ENCODE data around the gene SELENOH.

The SELENOH gene

GRCh38 chr11:57744357-57744756 lies 3.1 kb downstream of the SELENOH start:
- DNase-seq (ENCODE audit: low read depth, low spot score), result no peak
- H3K27ac ChIP-seq, result no peak overlapping the region

DNA sequence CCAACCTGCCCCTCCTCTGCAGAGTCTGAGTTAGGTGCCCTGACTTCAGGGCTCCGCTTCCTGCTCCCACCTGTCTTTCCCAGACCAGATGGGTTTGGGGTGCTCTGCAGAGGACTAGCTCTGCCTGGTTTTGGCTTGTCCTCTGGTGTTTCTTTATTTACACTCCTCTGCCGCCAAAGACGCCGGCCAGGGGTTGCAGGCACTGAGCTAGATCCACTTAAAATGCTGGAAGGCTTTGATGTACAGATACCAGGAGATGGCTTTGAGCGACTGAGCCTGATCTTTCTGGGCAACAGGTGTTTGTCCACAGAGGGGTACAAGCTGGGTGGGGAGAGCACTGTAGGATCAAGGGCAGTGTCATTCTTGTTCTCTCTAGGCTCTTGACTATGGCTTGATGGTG lies 3.9 kb downstream of the SELENOH start:
- no peak for DNase-seq (ENCODE audit: low read depth, low spot score)
- no peak overlapping the region for H3K27ac ChIP-seq

- H3K27ac ChIP-seq, result no peak overlapping the region
- DNase-seq (ENCODE audit: low read depth, low spot score), result no peak
Observed at GRCh38 chr11:57746920-57747319, 5.6 kb downstream of the SELENOH start.

DNA sequence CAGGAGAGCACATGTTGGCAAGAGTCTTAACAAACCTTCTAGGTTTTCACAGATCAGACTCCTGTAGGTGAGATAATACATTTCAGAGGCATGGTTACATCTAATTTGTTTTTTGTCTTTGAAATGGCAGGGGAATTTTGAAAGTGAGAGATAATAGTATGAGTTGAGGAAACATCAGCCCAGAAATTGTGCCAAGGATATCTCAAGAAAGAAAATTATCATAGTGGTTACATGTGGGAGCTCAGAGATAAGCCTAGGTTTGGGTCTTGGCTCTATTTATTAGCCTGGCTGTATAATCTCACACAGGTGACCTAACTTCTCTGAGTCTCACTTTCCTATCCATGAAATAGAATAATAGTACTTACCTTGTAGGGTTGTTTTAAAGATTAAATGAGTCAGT lies 9.9 kb downstream of the SELENOH start:
- DNase-seq (ENCODE audit: low read depth, low spot score), result no peak
- no peak overlapping the region for H3K27ac ChIP-seq

GRCh38 chr11:57751676-57752253 lies 10.5 kb downstream of the SELENOH start, which contains the start of gene BTBD18:
Gene BTBD18, minus strand, starts transcription at chr11:57751819. Its CDS starts 631 bp downstream, at chr11:57751188.
- DNase-seq (ENCODE audit: low read depth, low spot score), result no peak
- no peak within 1 kb of the TSS for H3K27ac ChIP-seq

GRCh38 chr11:57752954-57753353 lies 11.7 kb downstream of the SELENOH start:
- no peak overlapping the region for H3K27ac ChIP-seq
- DNase-seq (ENCODE audit: low read depth, low spot score), result no peak

GRCh38 chr11:57758174-57758573 lies 16.9 kb downstream of the SELENOH start:
- no peak overlapping the region for H3K27ac ChIP-seq
- DNase-seq (ENCODE audit: low read depth, low spot score), result no peak

GRCh38 chr11:57761301-57762234 lies 20.3 kb downstream of the SELENOH start, which contains the start of gene CTNND1:
Gene CTNND1, plus strand, starts transcription at chr11:57761802. Its CDS starts 29,677 bp downstream, at chr11:57791479.
- peak within 1 kb of the TSS; percentile 93 for H3K27ac ChIP-seq
- DNase-seq (ENCODE audit: low read depth, low spot score), result peak; percentile 91

DNA sequence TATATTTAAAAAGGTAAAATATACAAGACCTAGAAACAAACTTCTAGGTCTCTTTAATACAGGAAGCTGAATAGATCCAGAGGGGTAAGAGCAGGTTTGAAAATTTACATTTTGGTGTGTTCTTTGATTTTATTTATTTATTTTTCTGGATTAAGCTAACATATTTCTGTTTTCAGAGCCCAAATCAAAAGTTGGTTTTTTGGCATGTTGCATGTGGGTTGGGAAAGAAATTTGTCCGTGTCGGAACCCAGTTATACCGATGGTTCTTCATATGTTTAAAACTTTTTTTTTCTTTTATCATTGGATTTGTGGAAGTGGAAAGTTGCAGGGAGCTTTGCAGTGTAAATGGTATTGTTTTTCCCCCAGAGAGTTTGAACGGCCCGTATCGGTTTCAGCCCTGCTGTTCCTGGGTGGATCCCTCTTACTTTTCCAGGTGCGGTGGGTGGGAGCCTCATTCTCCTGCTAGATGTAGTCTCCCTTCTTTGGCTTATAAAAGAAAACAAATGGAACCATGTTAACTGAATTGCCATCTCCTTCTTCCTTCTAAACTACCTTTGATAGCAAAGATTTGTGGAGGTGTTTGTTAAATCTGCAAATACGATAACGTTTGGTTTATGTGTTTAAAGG lies 21.1 kb downstream of the SELENOH start:
- H3K27ac ChIP-seq, result peak overlapping the region; percentile 93
- no peak for DNase-seq (ENCODE audit: low read depth, low spot score)

DNA sequence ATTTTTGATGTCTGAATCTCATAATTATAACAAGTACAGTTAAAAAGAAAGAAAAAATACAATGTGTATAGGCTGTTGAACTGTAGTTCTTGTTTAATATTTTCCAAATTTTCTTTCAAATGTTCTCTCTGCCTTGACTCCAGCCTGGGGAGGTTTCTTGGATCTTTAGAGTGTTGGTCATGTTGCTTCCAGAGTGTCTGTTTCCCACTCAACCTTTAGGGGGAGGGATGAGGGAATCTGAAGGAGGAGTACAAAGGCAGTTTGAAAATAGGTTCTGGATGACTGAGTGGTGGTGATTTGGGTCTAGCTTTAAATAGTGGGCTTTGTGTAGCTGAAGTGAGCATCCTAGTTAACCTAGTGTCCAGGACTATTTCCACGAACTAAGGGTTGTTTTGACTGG lies 22.3 kb downstream of the SELENOH start:
- no peak for DNase-seq (ENCODE audit: low read depth, low spot score)
- peak overlapping the region; percentile 93 for H3K27ac ChIP-seq

DNA sequence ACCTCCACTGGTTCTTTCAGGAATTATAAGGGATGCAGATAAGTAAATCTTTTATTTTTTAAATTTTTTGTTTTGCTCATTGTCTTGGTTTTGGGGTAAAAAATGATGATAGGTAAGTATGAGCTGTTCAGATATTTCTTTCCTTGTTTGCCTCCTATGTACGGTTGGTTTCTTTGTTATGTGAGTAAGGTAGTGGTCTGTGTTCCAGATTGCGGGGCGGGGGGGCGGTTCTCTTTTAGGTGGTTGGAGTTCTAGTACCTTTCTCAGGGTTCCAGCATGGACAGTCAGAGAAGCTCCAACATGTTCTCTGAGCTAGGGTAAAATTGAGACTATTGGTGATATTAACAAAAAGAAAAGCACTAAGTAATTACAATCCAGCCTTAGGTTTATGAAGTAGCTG lies 22.7 kb downstream of the SELENOH start:
- H3K27ac ChIP-seq, result peak overlapping the region; percentile 93
- DNase-seq (ENCODE audit: low read depth, low spot score), result no peak

- DNase-seq (ENCODE audit: low read depth, low spot score), result no peak
- H3K27ac ChIP-seq, result peak overlapping the region; percentile 93
Observed at GRCh38 chr11:57764566-57764965, 23.3 kb downstream of the SELENOH start.

GRCh38 chr11:57764972-57765371 lies 23.7 kb downstream of the SELENOH start:
- DNase-seq (ENCODE audit: low read depth, low spot score), result no peak
- H3K27ac ChIP-seq, result peak overlapping the region; percentile 93

- DNase-seq (ENCODE audit: low read depth, low spot score), result no peak
- no peak overlapping the region for H3K27ac ChIP-seq
Observed at GRCh38 chr11:57770793-57771192, 29.5 kb downstream of the SELENOH start.

DNA sequence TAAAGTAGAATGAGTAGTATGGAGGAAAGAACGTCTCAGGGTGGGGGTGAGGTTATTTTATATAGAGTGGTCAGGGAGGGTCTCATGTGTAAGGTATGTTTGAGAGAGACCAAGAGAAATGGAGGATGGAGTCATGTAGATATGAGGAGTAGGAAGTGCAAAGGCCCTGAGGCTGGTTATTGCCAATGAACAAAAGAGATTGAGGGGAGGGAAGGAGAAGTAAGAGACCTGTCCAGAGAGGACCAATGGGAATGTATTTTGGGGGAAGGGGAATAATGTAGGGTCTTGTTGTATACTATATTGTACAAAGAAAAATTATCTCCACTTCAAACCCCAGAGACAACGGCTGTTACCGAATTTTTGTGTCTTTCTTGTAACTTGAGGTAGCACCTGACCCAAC lies 30.1 kb downstream of the SELENOH start:
- H3K27ac ChIP-seq, result no peak overlapping the region
- no peak for DNase-seq (ENCODE audit: low read depth, low spot score)

DNA sequence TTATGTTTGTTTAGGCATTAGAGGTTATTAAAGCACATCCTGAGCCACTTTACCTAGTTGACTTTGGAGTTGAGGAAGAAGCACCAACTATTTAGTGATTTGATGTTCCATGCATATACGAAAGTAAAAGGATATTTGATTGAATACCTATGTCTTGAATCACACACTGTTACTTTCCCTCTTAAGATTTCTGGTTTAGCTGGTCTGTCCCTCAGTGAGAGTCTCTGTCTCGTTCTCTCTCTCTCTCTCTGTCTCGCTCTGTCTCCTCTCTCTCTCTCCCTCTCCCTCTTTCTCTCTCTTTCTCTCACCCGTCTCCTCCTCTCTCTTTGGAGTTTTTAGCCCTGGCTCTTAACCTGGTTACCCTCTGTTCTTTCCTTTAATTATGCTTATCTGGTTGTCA lies 31.3 kb downstream of the SELENOH start:
- no peak for DNase-seq (ENCODE audit: low read depth, low spot score)
- H3K27ac ChIP-seq, result peak overlapping the region; percentile 31

DNA sequence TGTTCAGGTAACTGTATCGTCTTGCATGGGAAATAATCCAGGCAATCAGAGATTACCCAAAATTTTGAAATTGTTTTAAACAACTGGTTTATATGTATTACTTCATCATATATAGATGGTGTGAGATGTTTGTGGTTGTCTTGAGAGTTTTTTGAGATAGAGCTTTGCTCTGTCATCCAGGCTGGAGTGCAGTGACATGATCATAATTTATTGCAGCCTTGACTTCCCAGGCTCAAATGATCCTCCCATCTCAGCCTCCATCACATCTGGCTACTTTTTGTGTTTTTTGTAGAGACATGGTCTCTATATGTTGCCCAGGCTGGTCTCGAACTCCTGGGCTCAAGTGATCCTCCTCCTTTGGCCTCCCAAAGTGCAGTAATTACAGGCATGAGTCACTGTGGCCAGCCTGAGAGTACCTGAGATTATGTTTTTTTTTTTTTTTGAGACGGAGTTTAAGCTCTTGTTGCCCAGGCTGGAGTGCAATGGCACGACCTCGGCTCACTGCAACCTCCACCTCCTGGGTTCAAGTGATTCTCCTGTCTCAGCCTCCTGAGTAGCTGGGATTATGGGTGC lies 31.8 kb downstream of the SELENOH start:
- peak overlapping the region; percentile 31 for H3K27ac ChIP-seq
- DNase-seq (ENCODE audit: low read depth, low spot score), result no peak

DNA sequence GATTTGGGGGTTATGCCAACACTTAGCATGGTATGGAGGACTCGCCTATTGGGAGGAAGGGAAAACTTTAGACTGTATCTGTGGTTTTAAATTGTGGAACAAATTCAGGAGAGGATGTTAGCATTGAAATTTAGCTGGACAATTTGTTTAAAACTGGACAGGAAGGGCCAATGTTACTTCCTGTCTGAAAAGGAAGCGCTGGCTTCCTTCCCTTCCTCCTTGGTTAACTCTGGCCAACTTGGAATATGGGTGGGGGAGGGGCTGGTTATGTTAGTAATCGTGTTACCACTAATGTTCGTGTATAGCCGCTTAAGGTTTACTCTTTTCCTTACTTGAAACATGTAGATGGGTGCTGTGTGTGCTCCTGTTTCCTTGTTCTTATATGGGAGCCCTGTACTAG lies 34.2 kb downstream of the SELENOH start:
- no peak for DNase-seq (ENCODE audit: low read depth, low spot score)
- H3K27ac ChIP-seq, result peak overlapping the region; percentile 84

DNA sequence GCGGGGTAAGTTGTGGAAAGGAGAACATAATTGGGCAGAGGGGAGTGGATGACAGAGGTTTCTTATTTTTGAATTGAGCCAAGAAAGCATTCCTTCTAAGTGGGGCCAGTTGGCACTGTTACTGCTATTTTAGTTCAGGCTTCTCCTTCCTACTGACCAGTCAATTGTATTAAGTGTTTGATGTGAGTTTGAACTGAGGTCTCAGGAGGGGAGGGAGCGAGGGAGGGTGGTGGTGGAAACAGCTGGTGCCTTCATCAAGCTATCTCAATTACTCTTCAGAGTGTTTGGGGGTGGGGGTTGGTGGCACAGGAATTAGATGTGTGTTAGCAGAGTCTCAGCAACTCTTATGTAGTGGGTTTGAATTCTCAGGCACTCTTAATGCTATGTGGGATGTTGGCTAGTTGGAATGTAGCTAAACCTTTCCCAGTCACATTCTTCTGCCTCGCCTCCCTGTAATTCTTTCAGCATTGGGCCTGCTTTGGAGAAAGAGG lies 34.8 kb downstream of the SELENOH start:
- no peak for DNase-seq (ENCODE audit: low read depth, low spot score)
- H3K27ac ChIP-seq, result peak overlapping the region; percentile 84

DNA sequence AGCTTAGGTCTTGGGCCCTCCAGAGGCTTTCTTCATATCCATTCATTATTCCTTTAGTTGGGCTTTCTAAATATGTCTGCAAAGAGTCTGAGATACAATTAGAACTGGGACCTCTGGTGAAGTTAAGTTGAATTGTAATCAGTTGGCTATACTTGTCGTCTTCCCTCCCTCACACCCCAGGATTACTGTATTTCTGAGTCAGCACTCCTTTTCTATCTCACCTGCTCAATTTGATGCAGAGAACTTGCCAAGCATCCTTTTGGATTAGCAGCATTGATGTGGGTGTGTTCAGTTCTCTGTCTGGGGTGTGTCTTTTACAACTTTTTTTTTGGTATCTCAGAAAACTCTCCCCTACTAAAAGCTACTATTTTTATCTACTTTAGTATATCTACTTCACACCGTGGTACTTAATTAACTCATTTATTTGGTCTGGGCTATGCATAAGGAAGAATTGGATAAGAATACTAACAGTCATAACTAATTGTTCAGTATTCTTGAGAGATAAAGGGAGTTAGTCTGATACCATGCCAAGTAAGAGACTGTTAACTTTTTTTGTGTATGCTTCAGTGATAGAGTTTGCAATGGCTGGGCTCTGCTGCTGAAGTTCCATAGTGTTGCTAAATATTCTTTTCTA lies 35.4 kb downstream of the SELENOH start:
- peak overlapping the region; percentile 84 for H3K27ac ChIP-seq
- DNase-seq (ENCODE audit: low read depth, low spot score), result no peak

All from epithelial cell of prostate (primary cell).